ENCODE data around the gene NR6A1. TPM values are rescaled to one million over a fixed set of nuclear protein-coding genes. Genes with fewer than 3 reads are reported as not detected.
A peak's percentile ranks its signal among the peaks of the same experiment; 100 is the strongest.

Gene NR6A1
- total RNA-seq, 1 experiment from 2014 or later, result 164 TPM

DNA sequence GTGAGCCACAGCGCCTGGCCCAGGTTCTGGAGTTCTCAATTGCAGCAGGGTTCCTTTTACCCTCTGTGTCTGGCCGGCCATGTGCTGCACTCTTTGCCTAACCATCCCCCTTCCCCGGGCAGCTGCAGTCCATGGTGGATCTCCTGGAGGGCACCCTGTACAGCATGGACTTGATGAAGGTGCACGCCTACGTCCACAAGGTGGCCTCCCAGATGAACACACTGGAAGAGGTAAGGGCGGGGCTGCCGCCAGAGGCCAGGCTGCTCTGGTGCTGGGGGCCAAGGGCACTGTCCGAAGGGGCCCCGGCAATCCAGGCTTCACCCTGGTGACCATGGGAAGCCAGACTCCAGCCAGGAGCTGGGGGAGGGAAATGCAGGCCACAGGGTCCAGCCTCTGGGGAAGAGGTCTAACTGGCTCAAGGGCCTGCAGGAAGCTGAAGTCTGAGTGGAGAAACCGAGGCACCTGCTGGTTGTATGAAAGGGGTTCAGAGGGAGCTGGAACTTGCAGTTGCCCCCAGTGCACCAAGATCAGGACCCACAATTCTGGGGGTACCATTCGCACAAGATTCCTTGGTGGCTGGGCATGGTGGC lies 23.9 kb upstream of the NR6A1 start (continued):
- TF ChIP-seq ZNF416 (CRISPR knock-in tag; IDR thresholded peaks at IDR 0.05) (no peak), TCF7 (CRISPR knock-in tag; IDR thresholded peaks at IDR 0.05; ENCODE audit: low read depth) (no peak), NFE2L1 (CRISPR knock-in tag; IDR thresholded peaks at IDR 0.05) (no peak), ZNF423 (CRISPR knock-in tag; IDR thresholded peaks at IDR 0.05) (no peak), NR1H2 (CRISPR knock-in tag; IDR thresholded peaks at IDR 0.05) (no peak), CREM (CRISPR knock-in tag; IDR thresholded peaks at IDR 0.05) (no peak), OVOL2 (CRISPR knock-in tag; IDR thresholded peaks at IDR 0.05; ENCODE audit: borderline replicate concordance) (no peak), GTF2I (CRISPR knock-in tag; conservative IDR thresholded peaks at IDR 0.05) (no peak)
- TF ChIP-seq, protein P1, sequence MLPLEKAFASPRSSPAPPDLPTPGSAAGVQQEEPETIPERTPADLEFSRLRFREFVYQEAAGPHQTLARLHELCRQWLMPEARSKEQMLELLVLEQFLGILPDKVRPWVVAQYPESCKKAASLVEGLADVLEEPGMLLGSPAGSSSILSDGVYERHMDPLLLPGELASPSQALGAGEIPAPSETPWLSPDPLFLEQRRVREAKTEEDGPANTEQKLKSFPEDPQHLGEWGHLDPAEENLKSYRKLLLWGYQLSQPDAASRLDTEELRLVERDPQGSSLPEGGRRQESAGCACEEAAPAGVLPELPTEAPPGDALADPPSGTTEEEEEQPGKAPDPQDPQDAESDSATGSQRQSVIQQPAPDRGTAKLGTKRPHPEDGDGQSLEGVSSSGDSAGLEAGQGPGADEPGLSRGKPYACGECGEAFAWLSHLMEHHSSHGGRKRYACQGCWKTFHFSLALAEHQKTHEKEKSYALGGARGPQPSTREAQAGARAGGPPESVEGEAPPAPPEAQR (CRISPR knock-in tag; IDR thresholded peaks at IDR 0.05), result no peak
- TF ChIP-seq, protein P2, sequence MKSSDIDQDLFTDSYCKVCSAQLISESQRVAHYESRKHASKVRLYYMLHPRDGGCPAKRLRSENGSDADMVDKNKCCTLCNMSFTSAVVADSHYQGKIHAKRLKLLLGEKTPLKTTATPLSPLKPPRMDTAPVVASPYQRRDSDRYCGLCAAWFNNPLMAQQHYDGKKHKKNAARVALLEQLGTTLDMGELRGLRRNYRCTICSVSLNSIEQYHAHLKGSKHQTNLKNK (CRISPR knock-in tag; IDR thresholded peaks at IDR 0.05), result no peak
- TF ChIP-seq, protein P3, sequence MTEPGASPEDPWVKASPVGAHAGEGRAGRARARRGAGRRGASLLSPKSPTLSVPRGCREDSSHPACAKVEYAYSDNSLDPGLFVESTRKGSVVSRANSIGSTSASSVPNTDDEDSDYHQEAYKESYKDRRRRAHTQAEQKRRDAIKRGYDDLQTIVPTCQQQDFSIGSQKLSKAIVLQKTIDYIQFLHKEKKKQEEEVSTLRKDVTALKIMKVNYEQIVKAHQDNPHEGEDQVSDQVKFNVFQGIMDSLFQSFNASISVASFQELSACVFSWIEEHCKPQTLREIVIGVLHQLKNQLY (CRISPR knock-in tag; IDR thresholded peaks at IDR 0.05), result no peak
- TF ChIP-seq, protein P4, sequence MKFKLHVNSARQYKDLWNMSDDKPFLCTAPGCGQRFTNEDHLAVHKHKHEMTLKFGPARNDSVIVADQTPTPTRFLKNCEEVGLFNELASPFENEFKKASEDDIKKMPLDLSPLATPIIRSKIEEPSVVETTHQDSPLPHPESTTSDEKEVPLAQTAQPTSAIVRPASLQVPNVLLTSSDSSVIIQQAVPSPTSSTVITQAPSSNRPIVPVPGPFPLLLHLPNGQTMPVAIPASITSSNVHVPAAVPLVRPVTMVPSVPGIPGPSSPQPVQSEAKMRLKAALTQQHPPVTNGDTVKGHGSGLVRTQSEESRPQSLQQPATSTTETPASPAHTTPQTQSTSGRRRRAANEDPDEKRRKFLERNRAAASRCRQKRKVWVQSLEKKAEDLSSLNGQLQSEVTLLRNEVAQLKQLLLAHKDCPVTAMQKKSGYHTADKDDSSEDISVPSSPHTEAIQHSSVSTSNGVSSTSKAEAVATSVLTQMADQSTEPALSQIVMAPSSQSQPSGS (CRISPR knock-in tag; IDR thresholded peaks at IDR 0.05; ENCODE audit: borderline replicate concordance, low read depth), result no peak

DNA sequence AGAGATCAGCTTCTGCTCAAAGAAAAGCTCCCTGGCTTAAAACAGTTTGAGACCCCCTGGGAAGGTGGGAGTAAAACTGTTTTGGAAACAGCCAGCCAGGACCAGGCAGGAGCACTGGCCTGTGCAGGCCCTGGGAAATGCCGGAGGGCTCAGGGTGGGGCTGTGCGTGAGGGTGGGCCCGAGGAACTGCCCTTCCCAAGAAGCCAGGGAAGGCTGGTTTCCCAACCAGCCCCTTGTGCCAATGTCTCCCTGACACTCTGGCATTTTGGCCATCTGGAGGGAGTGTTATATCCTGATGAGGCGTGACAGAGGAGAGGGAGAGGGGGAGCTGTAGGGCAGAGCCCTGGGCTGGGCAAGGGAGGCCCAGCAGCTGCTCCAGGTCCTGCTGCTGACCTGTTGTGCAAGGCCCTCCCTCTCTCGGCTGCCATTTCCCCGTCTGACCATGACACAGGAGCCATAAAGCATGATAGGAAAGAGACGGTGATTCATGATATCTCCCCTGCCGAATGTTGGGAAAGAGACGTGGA lies 22.0 kb upstream of the NR6A1 start:
- H3K9me3 Mint-ChIP-seq, result no peaks in the 10 kb centered on the region
- POLR2A ChIA-PET, result no interaction called here
- H3K27ac Mint-ChIP-seq, result no peak overlapping the region
- no peaks in the 10 kb centered on the region for H3K27me3 Mint-ChIP-seq (ENCODE audit: low read depth)
- DNase-seq (ENCODE audit: low spot score) (no peak), ATAC-seq (0 out of 2 replicates have a peak, but pooled peaks have one; percentile 11)
- no peaks in the 10 kb centered on the region for H3K36me3 Mint-ChIP-seq
- CTCF ChIA-PET, result interaction anchor here (0.6 to 3.8 kb wide), 9 partner anchors 13 to 63 kb away, joined by 3 to 33 read pairs (median 6); partner anchors contain the start of genes OLFML2A and WDR38
- no peak overlapping the region for H3K4me3 Mint-ChIP-seq
- 0 out of 2 replicates have a peak, but pooled peaks cover 4% of the 10 kb centered on the region for H3K4me1 Mint-ChIP-seq
- TF ChIP-seq, protein P5, sequence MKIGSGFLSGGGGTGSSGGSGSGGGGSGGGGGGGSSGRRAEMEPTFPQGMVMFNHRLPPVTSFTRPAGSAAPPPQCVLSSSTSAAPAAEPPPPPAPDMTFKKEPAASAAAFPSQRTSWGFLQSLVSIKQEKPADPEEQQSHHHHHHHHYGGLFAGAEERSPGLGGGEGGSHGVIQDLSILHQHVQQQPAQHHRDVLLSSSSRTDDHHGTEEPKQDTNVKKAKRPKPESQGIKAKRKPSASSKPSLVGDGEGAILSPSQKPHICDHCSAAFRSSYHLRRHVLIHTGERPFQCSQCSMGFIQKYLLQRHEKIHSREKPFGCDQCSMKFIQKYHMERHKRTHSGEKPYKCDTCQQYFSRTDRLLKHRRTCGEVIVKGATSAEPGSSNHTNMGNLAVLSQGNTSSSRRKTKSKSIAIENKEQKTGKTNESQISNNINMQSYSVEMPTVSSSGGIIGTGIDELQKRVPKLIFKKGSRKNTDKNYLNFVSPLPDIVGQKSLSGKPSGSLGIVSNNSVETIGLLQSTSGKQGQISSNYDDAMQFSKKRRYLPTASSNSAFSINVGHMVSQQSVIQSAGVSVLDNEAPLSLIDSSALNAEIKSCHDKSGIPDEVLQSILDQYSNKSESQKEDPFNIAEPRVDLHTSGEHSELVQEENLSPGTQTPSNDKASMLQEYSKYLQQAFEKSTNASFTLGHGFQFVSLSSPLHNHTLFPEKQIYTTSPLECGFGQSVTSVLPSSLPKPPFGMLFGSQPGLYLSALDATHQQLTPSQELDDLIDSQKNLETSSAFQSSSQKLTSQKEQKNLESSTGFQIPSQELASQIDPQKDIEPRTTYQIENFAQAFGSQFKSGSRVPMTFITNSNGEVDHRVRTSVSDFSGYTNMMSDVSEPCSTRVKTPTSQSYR (CRISPR knock-in tag; IDR thresholded peaks at IDR 0.05), result no peak
- TF ChIP-seq ZNF138 (CRISPR knock-in tag; conservative IDR thresholded peaks at IDR 0.05) (no peak), NFATC4 (CRISPR knock-in tag; IDR thresholded peaks at IDR 0.05) (no peak), RELA (CRISPR knock-in tag; IDR thresholded peaks at IDR 0.05; ENCODE audit: borderline replicate concordance) (no peak)
- TF ChIP-seq, protein P6, sequence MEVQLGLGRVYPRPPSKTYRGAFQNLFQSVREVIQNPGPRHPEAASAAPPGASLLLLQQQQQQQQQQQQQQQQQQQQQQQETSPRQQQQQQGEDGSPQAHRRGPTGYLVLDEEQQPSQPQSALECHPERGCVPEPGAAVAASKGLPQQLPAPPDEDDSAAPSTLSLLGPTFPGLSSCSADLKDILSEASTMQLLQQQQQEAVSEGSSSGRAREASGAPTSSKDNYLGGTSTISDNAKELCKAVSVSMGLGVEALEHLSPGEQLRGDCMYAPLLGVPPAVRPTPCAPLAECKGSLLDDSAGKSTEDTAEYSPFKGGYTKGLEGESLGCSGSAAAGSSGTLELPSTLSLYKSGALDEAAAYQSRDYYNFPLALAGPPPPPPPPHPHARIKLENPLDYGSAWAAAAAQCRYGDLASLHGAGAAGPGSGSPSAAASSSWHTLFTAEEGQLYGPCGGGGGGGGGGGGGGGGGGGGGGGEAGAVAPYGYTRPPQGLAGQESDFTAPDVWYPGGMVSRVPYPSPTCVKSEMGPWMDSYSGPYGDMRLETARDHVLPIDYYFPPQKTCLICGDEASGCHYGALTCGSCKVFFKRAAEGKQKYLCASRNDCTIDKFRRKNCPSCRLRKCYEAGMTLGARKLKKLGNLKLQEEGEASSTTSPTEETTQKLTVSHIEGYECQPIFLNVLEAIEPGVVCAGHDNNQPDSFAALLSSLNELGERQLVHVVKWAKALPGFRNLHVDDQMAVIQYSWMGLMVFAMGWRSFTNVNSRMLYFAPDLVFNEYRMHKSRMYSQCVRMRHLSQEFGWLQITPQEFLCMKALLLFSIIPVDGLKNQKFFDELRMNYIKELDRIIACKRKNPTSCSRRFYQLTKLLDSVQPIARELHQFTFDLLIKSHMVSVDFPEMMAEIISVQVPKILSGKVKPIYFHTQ (CRISPR knock-in tag; IDR thresholded peaks at IDR 0.05), result no peak
- TF ChIP-seq, protein P7, sequence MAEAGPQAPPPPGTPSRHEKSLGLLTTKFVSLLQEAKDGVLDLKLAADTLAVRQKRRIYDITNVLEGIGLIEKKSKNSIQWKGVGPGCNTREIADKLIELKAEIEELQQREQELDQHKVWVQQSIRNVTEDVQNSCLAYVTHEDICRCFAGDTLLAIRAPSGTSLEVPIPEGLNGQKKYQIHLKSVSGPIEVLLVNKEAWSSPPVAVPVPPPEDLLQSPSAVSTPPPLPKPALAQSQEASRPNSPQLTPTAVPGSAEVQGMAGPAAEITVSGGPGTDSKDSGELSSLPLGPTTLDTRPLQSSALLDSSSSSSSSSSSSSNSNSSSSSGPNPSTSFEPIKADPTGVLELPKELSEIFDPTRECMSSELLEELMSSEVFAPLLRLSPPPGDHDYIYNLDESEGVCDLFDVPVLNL (CRISPR knock-in tag; IDR thresholded peaks at IDR 0.05; ENCODE audit: borderline replicate concordance, low read depth), result no peak
- TF ChIP-seq, protein P8, sequence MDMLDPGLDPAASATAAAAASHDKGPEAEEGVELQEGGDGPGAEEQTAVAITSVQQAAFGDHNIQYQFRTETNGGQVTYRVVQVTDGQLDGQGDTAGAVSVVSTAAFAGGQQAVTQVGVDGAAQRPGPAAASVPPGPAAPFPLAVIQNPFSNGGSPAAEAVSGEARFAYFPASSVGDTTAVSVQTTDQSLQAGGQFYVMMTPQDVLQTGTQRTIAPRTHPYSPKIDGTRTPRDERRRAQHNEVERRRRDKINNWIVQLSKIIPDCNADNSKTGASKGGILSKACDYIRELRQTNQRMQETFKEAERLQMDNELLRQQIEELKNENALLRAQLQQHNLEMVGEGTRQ (CRISPR knock-in tag; IDR thresholded peaks at IDR 0.05), result no peak

Data from WTC11 (cell line).